ENCODE results near the gene MIEF1.

DNA sequence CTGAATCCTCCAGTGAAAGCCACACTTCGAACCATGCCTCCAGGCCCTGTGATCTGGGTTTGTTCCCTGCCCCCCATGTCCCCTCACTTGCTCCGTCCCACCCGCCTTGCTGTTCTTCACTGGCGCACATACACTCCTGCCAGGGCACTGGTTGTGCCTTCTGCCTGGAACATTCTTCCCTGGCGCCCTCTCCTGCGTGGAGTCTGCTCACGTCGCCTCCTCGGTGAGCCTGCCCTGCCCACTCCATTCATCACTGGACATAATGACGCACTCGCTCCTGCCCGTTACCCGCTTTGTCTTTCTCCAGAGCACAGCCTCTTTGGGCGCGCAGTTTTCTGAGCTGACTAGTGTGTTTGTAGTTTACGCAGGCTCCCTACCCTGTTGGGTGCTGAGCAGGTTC, 21.0 kb upstream of the MIEF1 start:
- TF ChIP-seq, protein P1, sequence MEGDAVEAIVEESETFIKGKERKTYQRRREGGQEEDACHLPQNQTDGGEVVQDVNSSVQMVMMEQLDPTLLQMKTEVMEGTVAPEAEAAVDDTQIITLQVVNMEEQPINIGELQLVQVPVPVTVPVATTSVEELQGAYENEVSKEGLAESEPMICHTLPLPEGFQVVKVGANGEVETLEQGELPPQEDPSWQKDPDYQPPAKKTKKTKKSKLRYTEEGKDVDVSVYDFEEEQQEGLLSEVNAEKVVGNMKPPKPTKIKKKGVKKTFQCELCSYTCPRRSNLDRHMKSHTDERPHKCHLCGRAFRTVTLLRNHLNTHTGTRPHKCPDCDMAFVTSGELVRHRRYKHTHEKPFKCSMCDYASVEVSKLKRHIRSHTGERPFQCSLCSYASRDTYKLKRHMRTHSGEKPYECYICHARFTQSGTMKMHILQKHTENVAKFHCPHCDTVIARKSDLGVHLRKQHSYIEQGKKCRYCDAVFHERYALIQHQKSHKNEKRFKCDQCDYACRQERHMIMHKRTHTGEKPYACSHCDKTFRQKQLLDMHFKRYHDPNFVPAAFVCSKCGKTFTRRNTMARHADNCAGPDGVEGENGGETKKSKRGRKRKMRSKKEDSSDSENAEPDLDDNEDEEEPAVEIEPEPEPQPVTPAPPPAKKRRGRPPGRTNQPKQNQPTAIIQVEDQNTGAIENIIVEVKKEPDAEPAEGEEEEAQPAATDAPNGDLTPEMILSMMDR (IDR thresholded peaks at IDR 0.05) = no peak
- no peak for TF ChIP-seq POLR2A (IDR thresholded peaks at IDR 0.05)
- no peak for TF ChIP-seq POLR2AphosphoS5 (IDR thresholded peaks at IDR 0.05)

All from prostate gland (tissue), 2 donors.